SKM-1 (cell line): ENCODE data around the gene RP9.

ENCODE experiments used
- DNase-seq: peaks from one replicate; lab custom pipeline; 2025; ENCODE audit not compliant: unreplicated experiment; lab: John Stamatoyannopoulos, UW

Gene RP9

GRCh38 chr7:33109005-33109757, at the start of gene RP9:
Gene RP9, minus strand, starts transcription at chr7:33109404. Its CDS starts 32 bp downstream, at chr7:33109372.
- DNase-seq: peak; percentile 52

- no peak for DNase-seq
Measured at GRCh38 chr7:33157781-33158180, 48.6 kb upstream of the RP9 start.

- DNase-seq: no peak
Measured at GRCh38 chr7:33157311-33157710, 48.1 kb upstream of the RP9 start.

GRCh38 chr7:33156441-33156840, 47.2 kb upstream of the RP9 start:
- DNase-seq: no peak

- DNase-seq: no peak
Measured at GRCh38 chr7:33155811-33156210, 46.6 kb upstream of the RP9 start.

- no peak for DNase-seq
Measured at GRCh38 chr7:33152087-33152486, 42.9 kb upstream of the RP9 start.

- no peak for DNase-seq
Measured at GRCh38 chr7:33145156-33145555, 36.0 kb upstream of the RP9 start.

GRCh38 chr7:33143996-33144718, 35.0 kb upstream of the RP9 start:
- DNase-seq: no peak

GRCh38 chr7:33142585-33142984, 33.4 kb upstream of the RP9 start:
- no peak for DNase-seq

GRCh38 chr7:33137103-33137502, 27.9 kb upstream of the RP9 start:
- DNase-seq: no peak

GRCh38 chr7:33130184-33130583, 21.0 kb upstream of the RP9 start:
- DNase-seq: no peak

- DNase-seq: no peak
Measured at GRCh38 chr7:33129806-33130153, 20.6 kb upstream of the RP9 start.

- DNase-seq: peak; percentile 93
Measured at GRCh38 chr7:33128990-33129805, 20.0 kb upstream of the RP9 start, which contains the start of gene BBS9. Gene BBS9, plus strand, starts transcription at chr7:33129564. Its CDS starts 16,689 bp downstream, at chr7:33146253.

- DNase-seq: no peak
Measured at GRCh38 chr7:33128631-33128989, 19.4 kb upstream of the RP9 start.

GRCh38 chr7:33127085-33127484, 17.9 kb upstream of the RP9 start:
- DNase-seq: no peak

- no peak for DNase-seq
Measured at GRCh38 chr7:33118383-33118782, 9.2 kb upstream of the RP9 start.

GRCh38 chr7:33114976-33115375, 5.8 kb upstream of the RP9 start:
- no peak for DNase-seq

- no peak for DNase-seq
Measured at GRCh38 chr7:33111614-33112013, 2.4 kb upstream of the RP9 start.

- DNase-seq: no peak
Measured at GRCh38 chr7:33109758-33110238, 594 bp upstream of the RP9 start.

- DNase-seq: no peak
Measured at GRCh38 chr7:33108554-33109004, 625 bp downstream of the RP9 start.
